Measurements from ENCODE around the gene CCDC33.

Gene CCDC33

GRCh38 chr15:74259292-74259648 is 23.1 kb downstream of the CCDC33 start:
- no peak for DNase-seq (ENCODE audit: low read depth)

GRCh38 chr15:74259821-74260607 is 23.9 kb downstream of the CCDC33 start:
- no peak for DNase-seq (ENCODE audit: low read depth)

- no peak for DNase-seq (ENCODE audit: low read depth)
Measured at GRCh38 chr15:74261041-74261440, 24.9 kb downstream of the CCDC33 start.

- no peak for DNase-seq (ENCODE audit: low read depth)
Measured at GRCh38 chr15:74261685-74262084, 25.6 kb downstream of the CCDC33 start.

- DNase-seq (ENCODE audit: low read depth): no peak
Measured at GRCh38 chr15:74262151-74262550, 26.0 kb downstream of the CCDC33 start.

- no peak for DNase-seq (ENCODE audit: low read depth)
Measured at GRCh38 chr15:74262625-74263024, 26.5 kb downstream of the CCDC33 start.

GRCh38 chr15:74263466-74263865 is 27.3 kb downstream of the CCDC33 start:
- DNase-seq (ENCODE audit: low read depth): no peak

GRCh38 chr15:74264081-74264501 is 28.0 kb downstream of the CCDC33 start:
- DNase-seq (ENCODE audit: low read depth): no peak

- DNase-seq (ENCODE audit: low read depth): no peak
Measured at GRCh38 chr15:74265046-74265639, 29.0 kb downstream of the CCDC33 start.

GRCh38 chr15:74268020-74268419 is 31.9 kb downstream of the CCDC33 start:
- no peak for DNase-seq (ENCODE audit: low read depth)

- no peak for DNase-seq (ENCODE audit: low read depth)
Measured at GRCh38 chr15:74269362-74270035, 33.4 kb downstream of the CCDC33 start.

GRCh38 chr15:74270155-74270554 is 34.0 kb downstream of the CCDC33 start:
- no peak for DNase-seq (ENCODE audit: low read depth)

- DNase-seq (ENCODE audit: low read depth): no peak
Measured at GRCh38 chr15:74270854-74271520, 34.9 kb downstream of the CCDC33 start.

- no peak for DNase-seq (ENCODE audit: low read depth)
Measured at GRCh38 chr15:74272812-74273211, 36.7 kb downstream of the CCDC33 start.

GRCh38 chr15:74274470-74275038 is 38.4 kb downstream of the CCDC33 start:
- no peak for DNase-seq (ENCODE audit: low read depth)

GRCh38 chr15:74275957-74276356 is 39.8 kb downstream of the CCDC33 start:
- DNase-seq (ENCODE audit: low read depth): no peak

GRCh38 chr15:74276560-74276959 is 40.4 kb downstream of the CCDC33 start:
- DNase-seq (ENCODE audit: low read depth): no peak

GRCh38 chr15:74277242-74277810 is 41.2 kb downstream of the CCDC33 start:
- DNase-seq (ENCODE audit: low read depth): no peak

GRCh38 chr15:74278207-74278606 is 42.1 kb downstream of the CCDC33 start:
- no peak for DNase-seq (ENCODE audit: low read depth)

- DNase-seq (ENCODE audit: low read depth): no peak
Measured at GRCh38 chr15:74281147-74282133, 45.3 kb downstream of the CCDC33 start.

GRCh38 chr15:74283368-74283767 is 47.2 kb downstream of the CCDC33 start:
- DNase-seq (ENCODE audit: low read depth): no peak
